ENCODE measurements around the gene HSDL2.

- TF ChIP-seq CTCF (conservative IDR thresholded peaks at IDR 0.05) = no peak
- no peak for TF ChIP-seq ZFX (IDR thresholded peaks at IDR 0.05)
These were observed 28.7 kb upstream of the HSDL2 start for GRCh38 chr9:112351184-112351583.

All from C4-2B (cell line).